Right lobe of liver (tissue), 4 donors: ENCODE results near the gene NRIP1.

Experiments used
- CTCF ChIP-seq, 4 donors: fragments of 200-600 bp in 3 of 4; fragments of 450-650 bp in 1 of 4; IDR thresholded peaks; one replicate each; pipeline versions ENCODE4 v1.5.1 to v1.8.0; 2016 to 2022; ENCODE audit warnings: antibody characterized with exemption in 4 of 4, mild to moderate bottlenecking in 2 of 4
- POLR2A ChIP-seq: fragments of 450-650 bp; IDR thresholded peaks from one replicate; pipeline ENCODE4 v1.6.1; 2017; ENCODE audit warnings: antibody characterized with exemption, mild to moderate bottlenecking
- donor health status: DM: no; HTN: no; CAD: no.
- donor health status: DM: no; HTN: no; CAD: no.
- donor health status: DM: no; HTN: yes; CAD: no.

DNA sequence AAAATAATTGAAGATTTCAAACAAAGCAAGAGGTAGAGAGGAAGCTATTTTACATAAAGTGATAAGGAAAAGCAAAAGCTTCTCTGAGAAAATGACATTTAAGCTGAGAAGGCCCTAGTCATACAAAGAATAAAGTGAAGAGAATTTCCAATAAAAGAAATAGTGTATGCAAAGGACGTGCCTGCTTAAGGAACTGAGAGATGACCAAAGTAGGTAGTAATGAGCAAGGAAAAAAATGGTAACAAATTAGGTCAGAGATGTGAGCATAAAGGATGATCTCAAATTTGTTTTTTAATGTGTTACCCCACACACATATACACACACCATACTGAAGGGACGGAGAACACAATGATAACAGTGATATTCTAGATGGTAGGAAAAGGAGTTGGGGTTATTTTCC is 46.4 kb downstream of the NRIP1 start:
- no peak for TF ChIP-seq CTCF (IDR thresholded peaks at IDR 0.05)
- no peak for TF ChIP-seq POLR2A
